ENCODE measurements around the gene GCGR.

Gene GCGR

GRCh38 chr17:81845361-81845760 is 41.4 kb downstream of the GCGR start:
- H3K9me3 ChIP-seq (ENCODE audit: insufficient read depth, low read depth, low read length), result no peaks in the 10 kb centered on the region
- H3K27me3 ChIP-seq (ENCODE audit: insufficient read depth, low read length), result no peaks in the 10 kb centered on the region
- H3K9ac ChIP-seq (ENCODE audit: low read depth, low read length), result no peak overlapping the region
- H3K4me3 ChIP-seq (ENCODE audit: low read length), result no peak overlapping the region
- no peaks in the 10 kb centered on the region for H3K4me1 ChIP-seq (ENCODE audit: insufficient read depth, low read length)
- no peak overlapping the region for H3K27ac ChIP-seq (ENCODE audit: low read length)
- peaks cover 59% of the 10 kb centered on the region for H3K36me3 ChIP-seq (ENCODE audit: insufficient read depth, low read depth, low read length)

- Histone ChIP-seq H3K4me3 (ENCODE audit: low read length) (no peak overlapping the region), H3K9ac (ENCODE audit: low read depth, low read length) (no peak overlapping the region), H3K27me3 (ENCODE audit: insufficient read depth, low read length) (no peaks in the 10 kb centered on the region), H3K9me3 (ENCODE audit: insufficient read depth, low read depth, low read length) (no peaks in the 10 kb centered on the region), H3K27ac (ENCODE audit: low read length) (no peak overlapping the region), H3K36me3 (ENCODE audit: insufficient read depth, low read depth, low read length) (peaks cover 60% of the 10 kb centered on the region), H3K4me1 (ENCODE audit: insufficient read depth, low read length) (no peaks in the 10 kb centered on the region)
Observed at GRCh38 chr17:81845881-81846742, 42.2 kb downstream of the GCGR start.

- peaks cover 69% of the 10 kb centered on the region for H3K36me3 ChIP-seq (ENCODE audit: insufficient read depth, low read depth, low read length)
Observed at GRCh38 chr17:81846743-81847689, 43.1 kb downstream of the GCGR start.

GRCh38 chr17:81849457-81849856 is 45.5 kb downstream of the GCGR start:
- H3K27me3 ChIP-seq (ENCODE audit: insufficient read depth, low read length), result no peaks in the 10 kb centered on the region
- H3K36me3 ChIP-seq (ENCODE audit: insufficient read depth, low read depth, low read length), result peaks cover 72% of the 10 kb centered on the region
- H3K27ac ChIP-seq (ENCODE audit: low read length), result no peak overlapping the region
- H3K4me3 ChIP-seq (ENCODE audit: low read length), result no peak overlapping the region
- H3K4me1 ChIP-seq (ENCODE audit: insufficient read depth, low read length), result no peaks in the 10 kb centered on the region
- H3K9me3 ChIP-seq (ENCODE audit: insufficient read depth, low read depth, low read length), result no peaks in the 10 kb centered on the region
- no peak overlapping the region for H3K9ac ChIP-seq (ENCODE audit: low read depth, low read length)

More at GRCh38 chr17:81846743-81847689, 43.1 kb downstream of the GCGR start:
- no peaks in the 10 kb centered on the region for H3K27me3 ChIP-seq (ENCODE audit: insufficient read depth, low read length)
- no peak overlapping the region for H3K4me3 ChIP-seq (ENCODE audit: low read length)
- H3K9me3 ChIP-seq (ENCODE audit: insufficient read depth, low read depth, low read length), result no peaks in the 10 kb centered on the region
- no peaks in the 10 kb centered on the region for H3K4me1 ChIP-seq (ENCODE audit: insufficient read depth, low read length)
- no peak overlapping the region for H3K9ac ChIP-seq (ENCODE audit: low read depth, low read length)
- H3K27ac ChIP-seq (ENCODE audit: low read length), result no peak overlapping the region

GRCh38 chr17:81851423-81851822 is 47.5 kb downstream of the GCGR start:
- H3K9ac ChIP-seq (ENCODE audit: low read depth, low read length), result no peak overlapping the region
- H3K9me3 ChIP-seq (ENCODE audit: insufficient read depth, low read depth, low read length), result no peaks in the 10 kb centered on the region
- H3K27me3 ChIP-seq (ENCODE audit: insufficient read depth, low read length), result no peaks in the 10 kb centered on the region
- H3K4me3 ChIP-seq (ENCODE audit: low read length), result no peak overlapping the region
- no peaks in the 10 kb centered on the region for H3K4me1 ChIP-seq (ENCODE audit: insufficient read depth, low read length)
- H3K36me3 ChIP-seq (ENCODE audit: insufficient read depth, low read depth, low read length), result peaks cover 68% of the 10 kb centered on the region
- no peak overlapping the region for H3K27ac ChIP-seq (ENCODE audit: low read length)

- H3K36me3 ChIP-seq (ENCODE audit: insufficient read depth, low read depth, low read length), result peaks cover 64% of the 10 kb centered on the region
- no peak overlapping the region for H3K27ac ChIP-seq (ENCODE audit: low read length)
- H3K9ac ChIP-seq (ENCODE audit: low read depth, low read length), result no peak overlapping the region
- no peaks in the 10 kb centered on the region for H3K27me3 ChIP-seq (ENCODE audit: insufficient read depth, low read length)
- no peaks in the 10 kb centered on the region for H3K4me1 ChIP-seq (ENCODE audit: insufficient read depth, low read length)
- no peak overlapping the region for H3K4me3 ChIP-seq (ENCODE audit: low read length)
- no peaks in the 10 kb centered on the region for H3K9me3 ChIP-seq (ENCODE audit: insufficient read depth, low read depth, low read length)
Observed at GRCh38 chr17:81852237-81852636, 48.3 kb downstream of the GCGR start.

- no peak overlapping the region for H3K27ac ChIP-seq (ENCODE audit: low read length)
- no peak overlapping the region for H3K9ac ChIP-seq (ENCODE audit: low read depth, low read length)
- peaks cover 75% of the 10 kb centered on the region for H3K36me3 ChIP-seq (ENCODE audit: insufficient read depth, low read depth, low read length)
- no peaks in the 10 kb centered on the region for H3K9me3 ChIP-seq (ENCODE audit: insufficient read depth, low read depth, low read length)
- H3K4me3 ChIP-seq (ENCODE audit: low read length), result no peak overlapping the region
- H3K27me3 ChIP-seq (ENCODE audit: insufficient read depth, low read length), result no peaks in the 10 kb centered on the region
- H3K4me1 ChIP-seq (ENCODE audit: insufficient read depth, low read length), result 0 out of 2 replicates have a peak, but pooled peaks cover 4% of the 10 kb centered on the region
Observed at GRCh38 chr17:81854974-81855774, 51.2 kb downstream of the GCGR start.

GRCh38 chr17:81858170-81858966 is 54.4 kb downstream of the GCGR start:
- H3K4me1 ChIP-seq (ENCODE audit: insufficient read depth, low read length), result 0 out of 2 replicates have a peak, but pooled peaks cover 4% of the 10 kb centered on the region
- peaks cover 59% of the 10 kb centered on the region for H3K36me3 ChIP-seq (ENCODE audit: insufficient read depth, low read depth, low read length)

GRCh38 chr17:81858967-81859905 is 55.3 kb downstream of the GCGR start:
- Histone ChIP-seq H3K4me3 (ENCODE audit: low read length) (peak overlapping the region; percentile 89), H3K9ac (ENCODE audit: low read depth, low read length) (peak overlapping the region; percentile 81), H3K27me3 (ENCODE audit: insufficient read depth, low read length) (no peaks in the 10 kb centered on the region), H3K27ac (ENCODE audit: low read length) (no peak overlapping the region), H3K9me3 (ENCODE audit: insufficient read depth, low read depth, low read length) (no peaks in the 10 kb centered on the region), H3K4me1 (ENCODE audit: insufficient read depth, low read length) (0 out of 2 replicates have a peak, but pooled peaks cover 4% of the 10 kb centered on the region), H3K36me3 (ENCODE audit: insufficient read depth, low read depth, low read length) (peaks cover 59% of the 10 kb centered on the region)

More at GRCh38 chr17:81858170-81858966, 54.4 kb downstream of the GCGR start:
- no peaks in the 10 kb centered on the region for H3K27me3 ChIP-seq (ENCODE audit: insufficient read depth, low read length)
- H3K27ac ChIP-seq (ENCODE audit: low read length), result no peak overlapping the region
- H3K4me3 ChIP-seq (ENCODE audit: low read length), result no peak overlapping the region
- H3K9ac ChIP-seq (ENCODE audit: low read depth, low read length), result peak overlapping the region; percentile 81; the same call in 1 of the 2 replicates
- H3K9me3 ChIP-seq (ENCODE audit: insufficient read depth, low read depth, low read length), result no peaks in the 10 kb centered on the region
